Endothelial cell of umbilical vein (primary cell): ENCODE data around the gene NHS. TPM values are rescaled to one million over a fixed set of nuclear protein-coding genes. Genes with fewer than 3 reads are reported as not detected.

Source experiments
- BruUV-seq: library from RNA; stranded (reverse); fragments of 400-500 nt; replicated peaks from 2 replicates; lab custom pipeline; 2021; lab: Mats Ljungman, UMichigan
- CTCF ChIA-PET: fragments of 300-600, 350-600 bp; sonication (Branson Sonifier 250); formaldehyde crosslinking; loops from one replicate; lab custom pipeline; 2021; ENCODE audit warnings: antibody characterized with exemption, inconsistent platforms; lab: Charles Lee
- POLR2A ChIA-PET: fragments of 300-600, 350-600 bp; sonication (Branson Sonifier 250); formaldehyde crosslinking; loops from one replicate; lab custom pipeline; 2021; ENCODE audit warnings: antibody characterized with exemption, inconsistent platforms; lab: Charles Lee
- DNase-seq: peaks from one replicate; pipeline ENCODE4 v3.0.0-alpha.2; 2011; ENCODE audit warnings: low read depth, low spot score
- FAIRE-seq: peaks from 2 replicates; lab custom pipeline; 2011; peaks lifted over from hg19 to GRCh38; lab: Jason Lieb, UNC
- H2AFZ ChIP-seq: 2 replicates; pipeline ENCODE4 v1.6.0; 2012; ENCODE audit warnings: low read depth, low read length, control low read depth, inconsistent platforms
- H3K27ac ChIP-seq: 2 replicates; pipeline ENCODE4 v1.5.1; 2011; ENCODE audit warnings: low read depth, mild to moderate bottlenecking, control low read depth, low read length, moderate library complexity; ENCODE audit not compliant: insufficient read depth
- H3K27me3 ChIP-seq, 2 experiments: 2 replicates each; pipeline versions ENCODE4 v1.6.0 to v1.6.1; 2011; ENCODE audit warnings: low read length in 2 of 2, mixed read lengths in 1 of 2; ENCODE audit not compliant: control insufficient read depth in 2 of 2, insufficient read depth in 2 of 2
- H3K36me3 ChIP-seq, 2 experiments: 2 replicates in 1 of 2; 3 replicates in 1 of 2; pipeline ENCODE4 v1.5.1; 2011; ENCODE audit warnings: low read length in 2 of 2, mild to moderate bottlenecking in 1 of 2, moderate library complexity in 1 of 2; ENCODE audit not compliant: control insufficient read depth in 2 of 2, insufficient read depth in 2 of 2; ENCODE audit errors: extremely low read depth in 1 of 2
- H3K4me1 ChIP-seq: 3 replicates; pipeline ENCODE4 v1.5.1; 2011; ENCODE audit warnings: mild to moderate bottlenecking, low read length; ENCODE audit not compliant: control insufficient read depth, insufficient read depth; ENCODE audit errors: extremely low read depth
- H3K4me2 ChIP-seq: 2 replicates; pipeline ENCODE4 v1.6.1; 2011; ENCODE audit warnings: low read length, control low read depth, mixed read lengths; ENCODE audit not compliant: insufficient read depth
- H3K4me3 ChIP-seq, 3 experiments: fragments of 200-600 bp in 1 of 3; sonication (generic), shearing (Covaris generic) in 1 of 3; replicated peaks in 1 of 3; 2 replicates each; pipeline ENCODE4 v1.5.1; 2011 to 2016; ENCODE audit warnings: control low read depth in 3 of 3, low read length in 3 of 3, mild to moderate bottlenecking in 2 of 3, inconsistent platforms in 1 of 3, low read depth in 1 of 3, moderate library complexity in 1 of 3; ENCODE audit not compliant: insufficient read depth in 1 of 3
- H3K79me2 ChIP-seq: 2 replicates; pipeline ENCODE4 v1.6.0; 2012; ENCODE audit warnings: low read length, inconsistent platforms; ENCODE audit not compliant: control insufficient read depth, insufficient read depth
- H3K9ac ChIP-seq: replicated peaks from 2 replicates; pipeline ENCODE3; 2011; ENCODE audit warnings: low read length, control low read depth; ENCODE audit not compliant: insufficient read depth; ENCODE audit errors: extremely low read depth
- H3K9me1 ChIP-seq: replicated peaks from 3 replicates; pipeline ENCODE4 v1.6.0; 2011; ENCODE audit warnings: mild to moderate bottlenecking, low read length; ENCODE audit not compliant: control insufficient read depth, insufficient read depth; ENCODE audit errors: extremely low read depth
- H3K9me3 ChIP-seq: replicated peaks from 2 replicates; pipeline ENCODE4 v1.5.1; 2012; ENCODE audit warnings: low read length, inconsistent platforms; ENCODE audit not compliant: control insufficient read depth, insufficient read depth
- H4K20me1 ChIP-seq: replicated peaks from 2 replicates; pipeline ENCODE3; 2011; ENCODE audit warnings: mild to moderate bottlenecking, low read length; ENCODE audit not compliant: control insufficient read depth, insufficient read depth; ENCODE audit errors: extremely low read depth
- EZH2 ChIP-seq: IDR thresholded peaks from 2 replicates; pipeline ENCODE4 v1.6.1; 2012; ENCODE audit warnings: borderline replicate concordance, low read depth, mild to moderate bottlenecking, moderate library complexity, low read length, inconsistent platforms; ENCODE audit not compliant: severe bottlenecking
- FOS ChIP-seq: IDR thresholded peaks from 2 replicates; pipeline ENCODE4 v1.6.1; 2011; ENCODE audit warnings: mild to moderate bottlenecking, low read length, moderate library complexity, borderline replicate concordance; ENCODE audit not compliant: insufficient read depth
- GATA2 ChIP-seq: IDR thresholded peaks from 2 replicates; pipeline ENCODE4 v1.7.0; 2011; ENCODE audit warnings: low read depth, mild to moderate bottlenecking, moderate library complexity, mixed read lengths, low read length; ENCODE audit not compliant: insufficient read length, insufficient read depth
- JUN ChIP-seq: IDR thresholded peaks from 2 replicates; pipeline ENCODE4 v1.6.1; 2011; ENCODE audit warnings: borderline replicate concordance, low read depth; ENCODE audit not compliant: insufficient read length, insufficient read depth
- MAX ChIP-seq: IDR thresholded peaks from 2 replicates; pipeline ENCODE4 v1.6.1; 2011; ENCODE audit not compliant: insufficient read depth, insufficient read length
- MYC ChIP-seq: IDR thresholded peaks from one replicate; pipeline ENCODE4 v1.6.1; 2011; ENCODE audit warnings: mild to moderate bottlenecking, low read depth, low read length
- POLR2A ChIP-seq: IDR thresholded peaks from 2 replicates; pipeline ENCODE4 v1.6.1; 2012; ENCODE audit warnings: low read depth, mild to moderate bottlenecking, control low read depth, low read length
- POLR2AphosphoS5 ChIP-seq: IDR thresholded peaks from 2 replicates; pipeline ENCODE4 v1.6.1; 2012; ENCODE audit warnings: low read depth, mild to moderate bottlenecking, control low read depth, low read length, moderate library complexity; ENCODE audit not compliant: insufficient read depth
- dilution Hi-C: fragments of 300-500 bp; cut with MboI; formaldehyde crosslinking; loops from one replicate; pipeline ENCODE4 v1.15.0; 2019; ENCODE audit warnings: low sequenced_read_pairs; ENCODE audit not compliant: extremely low pct_ligation_motif_present
- intact Hi-C: fragments of 100-400 bp; cut with micrococcal nuclease; formaldehyde crosslinking; loops from one replicate; pipeline ENCODE4 v1.10.0; 2022
- polyA plus RNA-seq, 4 experiments: library from polyadenylated mRNA; depleted of rRNA in 3 of 4; stranded (reverse) in 3 of 4; unstranded in 1 of 4; fragments of >200 nt; gene quantifications; 2 replicates each; pipeline versions ENCODE4 v1.2.1 to v1.2.3, GENCODE V29; 2011 to 2012; ENCODE audit warnings: missing spikeins in 1 of 4
- total RNA-seq: library from RNA; stranded (reverse); gene quantifications from 2 replicates; pipeline ENCODE4 v1.2.3, GENCODE V29; 2021
- TF ChIP-seq, protein P1 (sequence below), 2 donors: IDR thresholded peaks; 1 replicate in 1 of 2; 2 replicates in 1 of 2; pipeline ENCODE4 v1.5.1; 2011; ENCODE audit warnings: low read length in 2 of 2, mild to moderate bottlenecking in 2 of 2, moderate library complexity in 2 of 2, control low read depth in 1 of 2, inconsistent platforms in 1 of 2, low read depth in 1 of 2; ENCODE audit not compliant: insufficient read depth in 1 of 2; ENCODE audit errors: extremely low read depth in 1 of 2

Gene NHS
- total and polyA plus RNA-seq, 2 donors (not counting 3 experiments of a cell fraction or from before 2014, with no cell fraction given), result 0.07 to 0.46 TPM

DNA sequence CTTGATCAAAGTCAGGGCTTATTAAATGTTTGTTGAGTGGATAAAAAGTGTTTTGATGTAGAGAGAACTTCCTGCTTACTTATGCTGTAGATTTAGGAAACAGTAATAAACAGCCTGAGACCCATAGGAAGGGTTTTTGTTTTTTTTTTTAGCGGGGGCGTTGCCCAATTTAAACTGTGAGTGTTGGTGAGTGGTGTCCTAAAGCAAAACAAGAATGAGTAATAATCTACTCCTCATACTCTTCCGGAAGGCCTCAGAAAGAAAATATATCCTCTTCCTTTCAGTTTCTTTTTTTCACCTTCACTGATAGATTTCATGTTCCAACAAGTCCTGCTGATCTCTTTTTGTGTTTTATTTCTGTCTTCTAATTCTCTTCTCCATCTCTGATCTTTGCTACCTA, 257.9 kb downstream of the NHS start:
- peak overlapping the region; percentile 69 for H3K27ac ChIP-seq
- H3K4me2 ChIP-seq, result peak overlapping the region; percentile 85
- CTCF ChIA-PET, result no interaction called here
- POLR2A ChIA-PET, result no interaction called here
- dilution Hi-C loops (no loop called here), intact Hi-C loops (loop anchor here (1.0 kb wide), 1 partner anchor 38 kb away; no protein-coding TSS in a partner anchor)
- H3K36me3 ChIP-seq, result no peaks in the 10 kb centered on the region
- no peaks in the 10 kb centered on the region for H3K9me1 ChIP-seq
- peak overlapping the region; percentile 9 for H3K9ac ChIP-seq
- H3K4me1 ChIP-seq, result peaks cover 45% of the 10 kb centered on the region
- H2AFZ ChIP-seq, result peak overlapping the region; percentile 66
- no TSS peak for BruUV-seq
- no peaks in the 10 kb centered on the region for H3K79me2 ChIP-seq
- TF ChIP-seq MYC (no peak), POLR2A (no peak), FOS (peak; percentile 35)
- DNase-seq (peak; percentile 60), FAIRE-seq (peak; percentile 80)
- no peaks in the 10 kb centered on the region for H4K20me1 ChIP-seq
- no peak overlapping the region for H3K4me3 ChIP-seq
- H3K27me3 ChIP-seq, result no peaks in the 10 kb centered on the region
- H3K9me3 ChIP-seq, result no peaks in the 10 kb centered on the region

DNA sequence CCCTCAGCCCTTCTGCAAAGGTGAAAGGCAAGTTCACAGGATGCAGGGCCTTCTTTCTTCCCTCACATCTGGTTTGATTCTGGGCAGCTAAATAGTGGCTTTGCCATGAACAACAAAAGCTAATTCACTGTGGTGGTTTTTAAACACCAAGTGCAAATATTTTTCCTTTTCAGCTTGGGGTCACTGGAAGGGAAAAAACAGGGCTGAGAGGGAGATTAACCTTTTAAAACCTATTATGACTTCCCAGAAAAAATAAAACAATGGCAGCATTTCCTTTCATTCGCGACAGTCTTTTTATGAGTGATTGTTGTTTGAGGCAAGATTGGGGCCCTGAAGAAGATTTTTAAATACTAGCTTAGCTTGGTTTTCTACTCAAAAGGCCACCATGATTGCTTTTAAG, 258.5 kb downstream of the NHS start:
- dilution Hi-C loops, result no loop called here
- intact Hi-C loops, result loop anchor here (1.0 kb wide), 1 partner anchor 38 kb away; no protein-coding TSS in a partner anchor
- TF ChIP-seq GATA2 (no peak), JUN (no peak), POLR2AphosphoS5 (no peak), POLR2A (no peak), MAX (no peak), EZH2 (no peak), FOS (no peak), MYC (no peak)
- TF ChIP-seq, protein P1, sequence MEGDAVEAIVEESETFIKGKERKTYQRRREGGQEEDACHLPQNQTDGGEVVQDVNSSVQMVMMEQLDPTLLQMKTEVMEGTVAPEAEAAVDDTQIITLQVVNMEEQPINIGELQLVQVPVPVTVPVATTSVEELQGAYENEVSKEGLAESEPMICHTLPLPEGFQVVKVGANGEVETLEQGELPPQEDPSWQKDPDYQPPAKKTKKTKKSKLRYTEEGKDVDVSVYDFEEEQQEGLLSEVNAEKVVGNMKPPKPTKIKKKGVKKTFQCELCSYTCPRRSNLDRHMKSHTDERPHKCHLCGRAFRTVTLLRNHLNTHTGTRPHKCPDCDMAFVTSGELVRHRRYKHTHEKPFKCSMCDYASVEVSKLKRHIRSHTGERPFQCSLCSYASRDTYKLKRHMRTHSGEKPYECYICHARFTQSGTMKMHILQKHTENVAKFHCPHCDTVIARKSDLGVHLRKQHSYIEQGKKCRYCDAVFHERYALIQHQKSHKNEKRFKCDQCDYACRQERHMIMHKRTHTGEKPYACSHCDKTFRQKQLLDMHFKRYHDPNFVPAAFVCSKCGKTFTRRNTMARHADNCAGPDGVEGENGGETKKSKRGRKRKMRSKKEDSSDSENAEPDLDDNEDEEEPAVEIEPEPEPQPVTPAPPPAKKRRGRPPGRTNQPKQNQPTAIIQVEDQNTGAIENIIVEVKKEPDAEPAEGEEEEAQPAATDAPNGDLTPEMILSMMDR (IDR thresholded peaks at IDR 0.05; ENCODE audit: extremely low read depth in 1 of 2, insufficient read depth in 1 of 2, low read depth in 1 of 2, low read length in 2 of 2), result no peak
- H3K9me1 ChIP-seq, result no peaks in the 10 kb centered on the region
- H4K20me1 ChIP-seq, result no peaks in the 10 kb centered on the region
- peaks cover 39% of the 10 kb centered on the region for H3K4me1 ChIP-seq
- no peaks in the 10 kb centered on the region for H3K79me2 ChIP-seq
- no peaks in the 10 kb centered on the region for H3K27me3 ChIP-seq
- no peak for FAIRE-seq
- peak overlapping the region; percentile 85 for H3K4me2 ChIP-seq
- peak overlapping the region; percentile 66 for H2AFZ ChIP-seq
- CTCF ChIA-PET, result interaction anchor here (1.0 kb wide), 1 partner anchor 39 kb away, joined by 3 read pairs; no protein-coding TSS in a partner anchor
- no peak overlapping the region for H3K9ac ChIP-seq
- POLR2A ChIA-PET, result no interaction called here
- peak overlapping the region; percentile 69 for H3K27ac ChIP-seq
- BruUV-seq, result no TSS peak
- no peak overlapping the region for H3K4me3 ChIP-seq
- H3K36me3 ChIP-seq, result no peaks in the 10 kb centered on the region
- H3K9me3 ChIP-seq, result no peaks in the 10 kb centered on the region
- peak; percentile 70 for DNase-seq
